ENCODE results near the gene B3GNT7.

Gene B3GNT7

GRCh38 chr2:231394211-231395141 is 1.0 kb upstream of the B3GNT7 start:
- peaks cover 31% of the 10 kb centered on the region for H3K79me2 ChIP-seq (ENCODE audit: insufficient read depth, low read length)
- H3K9ac ChIP-seq (ENCODE audit: low read length), result peak overlapping the region; percentile 72
- no peaks in the 10 kb centered on the region for H3K27me3 ChIP-seq (ENCODE audit: low read length)
- peaks cover 30% of the 10 kb centered on the region for H3F3A ChIP-seq (ENCODE audit: insufficient read depth)
- H3K4me2 ChIP-seq (ENCODE audit: low read depth, low read length, poor library complexity, severe bottlenecking), result peak overlapping the region; percentile 85
- no peaks in the 10 kb centered on the region for H3K36me3 ChIP-seq (ENCODE audit: low read length)
- no peaks in the 10 kb centered on the region for H3K9me3 ChIP-seq (ENCODE audit: insufficient read depth, low read length)
- H4K20me1 ChIP-seq (ENCODE audit: low read depth, low read length), result no peaks in the 10 kb centered on the region
- no peak for TF ChIP-seq EZH2phosphoT487 (conservative IDR thresholded peaks at IDR 0.05; ENCODE audit: low read length)
- TF ChIP-seq CTCF (IDR thresholded peaks at IDR 0.05; ENCODE audit: insufficient read depth, low read length, poor library complexity, severe bottlenecking), result peak; percentile 46
- H3K27ac ChIP-seq (ENCODE audit: low read depth, low read length), result peak overlapping the region; percentile 96
- no peak overlapping the region for H2AFZ ChIP-seq (ENCODE audit: low read depth, low read length, severe bottlenecking)
- no peaks in the 10 kb centered on the region for H3K9me2 ChIP-seq (replicated peaks; ENCODE audit: insufficient read depth, low read length)
- H3K4me3 ChIP-seq (ENCODE audit: insufficient read depth, low read length, poor library complexity, severe bottlenecking), result peak overlapping the region; percentile 57

- H3K4me2 ChIP-seq (ENCODE audit: low read depth, low read length, poor library complexity, severe bottlenecking), result peak overlapping the region; percentile 85
- peak overlapping the region; percentile 57 for H3K4me3 ChIP-seq (ENCODE audit: insufficient read depth, low read length, poor library complexity, severe bottlenecking)
- peaks cover 31% of the 10 kb centered on the region for H3K79me2 ChIP-seq (ENCODE audit: insufficient read depth, low read length)
- H3K9me2 ChIP-seq (replicated peaks; ENCODE audit: insufficient read depth, low read length), result no peaks in the 10 kb centered on the region
- H3K27ac ChIP-seq (ENCODE audit: low read depth, low read length), result peak overlapping the region; percentile 96
- peak overlapping the region; percentile 72 for H3K9ac ChIP-seq (ENCODE audit: low read length)
- H3K36me3 ChIP-seq (ENCODE audit: low read length), result no peaks in the 10 kb centered on the region
- no peak for TF ChIP-seq CTCF (IDR thresholded peaks at IDR 0.05; ENCODE audit: insufficient read depth, low read length, poor library complexity, severe bottlenecking)
- no peak for TF ChIP-seq EZH2phosphoT487 (conservative IDR thresholded peaks at IDR 0.05; ENCODE audit: low read length)
- H2AFZ ChIP-seq (ENCODE audit: low read depth, low read length, severe bottlenecking), result no peak overlapping the region
- H3F3A ChIP-seq (ENCODE audit: insufficient read depth), result peaks cover 30% of the 10 kb centered on the region
- H3K9me3 ChIP-seq (ENCODE audit: insufficient read depth, low read length), result no peaks in the 10 kb centered on the region
- no peaks in the 10 kb centered on the region for H4K20me1 ChIP-seq (ENCODE audit: low read depth, low read length)
- no peaks in the 10 kb centered on the region for H3K27me3 ChIP-seq (ENCODE audit: low read length)
These were observed 730 bp downstream of the B3GNT7 start for GRCh38 chr2:231396058-231396821.

GRCh38 chr2:231397011-231397927 is 1.8 kb downstream of the B3GNT7 start:
- Histone ChIP-seq H3K79me2 (ENCODE audit: insufficient read depth, low read length) (peaks cover 31% of the 10 kb centered on the region), H3K9me3 (ENCODE audit: insufficient read depth, low read length) (no peaks in the 10 kb centered on the region), H4K20me1 (ENCODE audit: low read depth, low read length) (no peaks in the 10 kb centered on the region), H3F3A (ENCODE audit: insufficient read depth) (peaks cover 28% of the 10 kb centered on the region), H3K27ac (ENCODE audit: low read depth, low read length) (peak overlapping the region; percentile 96), H3K9me2 (replicated peaks; ENCODE audit: insufficient read depth, low read length) (no peaks in the 10 kb centered on the region), H3K4me2 (ENCODE audit: low read depth, low read length, poor library complexity, severe bottlenecking) (peak overlapping the region; percentile 85), H3K4me3 (ENCODE audit: insufficient read depth, low read length, poor library complexity, severe bottlenecking) (peak overlapping the region; percentile 57), H3K27me3 (ENCODE audit: low read length) (no peaks in the 10 kb centered on the region), H2AFZ (ENCODE audit: low read depth, low read length, severe bottlenecking) (no peak overlapping the region), H3K36me3 (ENCODE audit: low read length) (no peaks in the 10 kb centered on the region), H3K9ac (ENCODE audit: low read length) (peak overlapping the region; percentile 72)
- TF ChIP-seq CTCF (IDR thresholded peaks at IDR 0.05; ENCODE audit: insufficient read depth, low read length, poor library complexity, severe bottlenecking) (no peak), EZH2phosphoT487 (conservative IDR thresholded peaks at IDR 0.05; ENCODE audit: low read length) (no peak)
